Measurements from ENCODE around the gene BACE1.

The BACE1 gene

GRCh38 chr11:117305145-117305544 lies 10.9 kb downstream of the BACE1 start:
- no peak for DNase-seq

- DNase-seq, result no peak
Observed at GRCh38 chr11:117303646-117304315, 12.3 kb downstream of the BACE1 start.

- no peak for DNase-seq
Observed at GRCh38 chr11:117303101-117303500, 13.0 kb downstream of the BACE1 start.

GRCh38 chr11:117302228-117302627 lies 13.8 kb downstream of the BACE1 start:
- no peak for DNase-seq

- DNase-seq, result no peak
Observed at GRCh38 chr11:117300773-117301172, 15.3 kb downstream of the BACE1 start.

- no peak for DNase-seq
Observed at GRCh38 chr11:117300283-117300663, 15.8 kb downstream of the BACE1 start.

- DNase-seq, result no peak
Observed at GRCh38 chr11:117299351-117300282, 16.4 kb downstream of the BACE1 start.

GRCh38 chr11:117298195-117298594 lies 17.9 kb downstream of the BACE1 start:
- no peak for DNase-seq

- no peak for DNase-seq
Observed at GRCh38 chr11:117296881-117297280, 19.2 kb downstream of the BACE1 start.

- no peak for DNase-seq
Observed at GRCh38 chr11:117295438-117296137, 20.5 kb downstream of the BACE1 start.

GRCh38 chr11:117292616-117293015 lies 23.4 kb downstream of the BACE1 start:
- no peak for DNase-seq

- no peak for DNase-seq
Observed at GRCh38 chr11:117290809-117291396, 25.2 kb downstream of the BACE1 start, which contains the start of gene BACE1-AS. Gene BACE1-AS (plus strand): TSS chr11:117291346.

GRCh38 chr11:117289795-117290194 lies 26.3 kb downstream of the BACE1 start:
- no peak for DNase-seq

- no peak for DNase-seq
Observed at GRCh38 chr11:117287668-117288067, 28.4 kb downstream of the BACE1 start.

GRCh38 chr11:117286588-117286987 lies 29.5 kb downstream of the BACE1 start:
- no peak for DNase-seq

GRCh38 chr11:117284053-117284452 lies 32.0 kb downstream of the BACE1 start:
- no peak for DNase-seq

GRCh38 chr11:117282956-117283355 lies 33.1 kb downstream of the BACE1 start:
- no peak for DNase-seq

GRCh38 chr11:117281869-117282268 lies 34.2 kb downstream of the BACE1 start:
- no peak for DNase-seq

GRCh38 chr11:117281159-117281558 lies 34.9 kb downstream of the BACE1 start:
- no peak for DNase-seq

- no peak for DNase-seq
Observed at GRCh38 chr11:117279711-117280376, 36.2 kb downstream of the BACE1 start.

GRCh38 chr11:117278347-117278746 lies 37.7 kb downstream of the BACE1 start:
- no peak for DNase-seq

GRCh38 chr11:117273550-117274289 lies 42.3 kb downstream of the BACE1 start:
- DNase-seq, result no peak
